ENCODE measurements around the gene RGS9.

The RGS9 gene

GRCh38 chr17:65226227-65226626 lies 89.1 kb downstream of the RGS9 start:
- H3K36me3 ChIP-seq (replicated peaks) = no peaks in the 10 kb centered on the region
- no peak for DNase-seq
- no peak overlapping the region for H3K4me3 ChIP-seq (ENCODE audit: low read depth, low read length)
- H3K27me3 ChIP-seq (replicated peaks) = no peaks in the 10 kb centered on the region
- no peak overlapping the region for H3K27ac ChIP-seq
- in situ Hi-C loops (cut with HindIII; ENCODE audit: low pct_ligation_motif_present, low sequenced_read_pairs) = no loop called here
- no peak for TF ChIP-seq CTCF (IDR thresholded peaks at IDR 0.05; ENCODE audit: low read depth, low read length, missing control alignments)

- Histone ChIP-seq H3K36me3 (replicated peaks) (no peaks in the 10 kb centered on the region), H3K4me3 (ENCODE audit: low read depth, low read length) (no peak overlapping the region), H3K27me3 (replicated peaks) (no peaks in the 10 kb centered on the region), H3K27ac (no peak overlapping the region)
- no peak for TF ChIP-seq CTCF (IDR thresholded peaks at IDR 0.05; ENCODE audit: low read depth, low read length, missing control alignments)
- DNase-seq = no peak
- in situ Hi-C loops (cut with HindIII; ENCODE audit: low pct_ligation_motif_present, low sequenced_read_pairs) = no loop called here
Measured at GRCh38 chr17:65227637-65228036, 90.5 kb downstream of the RGS9 start.

GRCh38 chr17:65228287-65228686 lies 91.1 kb downstream of the RGS9 start:
- no peak for DNase-seq
- H3K36me3 ChIP-seq (replicated peaks) = no peaks in the 10 kb centered on the region
- H3K4me3 ChIP-seq (ENCODE audit: low read depth, low read length) = no peak overlapping the region
- H3K27ac ChIP-seq = no peak overlapping the region
- H3K27me3 ChIP-seq (replicated peaks) = no peaks in the 10 kb centered on the region
- in situ Hi-C loops (cut with HindIII; ENCODE audit: low pct_ligation_motif_present, low sequenced_read_pairs) = no loop called here
- TF ChIP-seq CTCF (IDR thresholded peaks at IDR 0.05; ENCODE audit: low read depth, low read length, missing control alignments) = no peak

- no peaks in the 10 kb centered on the region for H3K36me3 ChIP-seq (replicated peaks)
- in situ Hi-C loops (cut with HindIII; ENCODE audit: low pct_ligation_motif_present, low sequenced_read_pairs) = no loop called here
- H3K27ac ChIP-seq = no peak overlapping the region
- TF ChIP-seq CTCF (IDR thresholded peaks at IDR 0.05; ENCODE audit: low read depth, low read length, missing control alignments) = no peak
- DNase-seq = no peak
- no peaks in the 10 kb centered on the region for H3K27me3 ChIP-seq (replicated peaks)
- H3K4me3 ChIP-seq (ENCODE audit: low read depth, low read length) = no peak overlapping the region
Measured at GRCh38 chr17:65228734-65229620, 91.8 kb downstream of the RGS9 start.

- H3K36me3 ChIP-seq (replicated peaks) = no peaks in the 10 kb centered on the region
- in situ Hi-C loops (cut with HindIII; ENCODE audit: low pct_ligation_motif_present, low sequenced_read_pairs) = no loop called here
- TF ChIP-seq CTCF (IDR thresholded peaks at IDR 0.05; ENCODE audit: low read depth, low read length, missing control alignments) = no peak
Measured at GRCh38 chr17:65229621-65229995, 92.4 kb downstream of the RGS9 start.

GRCh38 chr17:65230040-65230439 lies 92.9 kb downstream of the RGS9 start:
- Histone ChIP-seq H3K4me3 (ENCODE audit: low read depth, low read length) (no peak overlapping the region), H3K27me3 (replicated peaks) (no peaks in the 10 kb centered on the region), H3K36me3 (replicated peaks) (no peaks in the 10 kb centered on the region), H3K27ac (no peak overlapping the region)
- no peak for TF ChIP-seq CTCF (IDR thresholded peaks at IDR 0.05; ENCODE audit: low read depth, low read length, missing control alignments)
- in situ Hi-C loops (cut with HindIII; ENCODE audit: low pct_ligation_motif_present, low sequenced_read_pairs) = no loop called here
- no peak for DNase-seq

More at GRCh38 chr17:65229621-65229995, 92.4 kb downstream of the RGS9 start:
- Histone ChIP-seq H3K27ac (no peak overlapping the region), H3K27me3 (replicated peaks) (no peaks in the 10 kb centered on the region), H3K4me3 (ENCODE audit: low read depth, low read length) (no peak overlapping the region)
- no peak for DNase-seq
